ENCODE data around the gene SLCO2A1. TPM values are rescaled to one million over a fixed set of nuclear protein-coding genes. Genes with fewer than 3 reads are reported as not detected.

SLCO2A1 gene
- total RNA-seq, 2 donors from 2014 or later, result 7.0 to 17.5 TPM

DNA sequence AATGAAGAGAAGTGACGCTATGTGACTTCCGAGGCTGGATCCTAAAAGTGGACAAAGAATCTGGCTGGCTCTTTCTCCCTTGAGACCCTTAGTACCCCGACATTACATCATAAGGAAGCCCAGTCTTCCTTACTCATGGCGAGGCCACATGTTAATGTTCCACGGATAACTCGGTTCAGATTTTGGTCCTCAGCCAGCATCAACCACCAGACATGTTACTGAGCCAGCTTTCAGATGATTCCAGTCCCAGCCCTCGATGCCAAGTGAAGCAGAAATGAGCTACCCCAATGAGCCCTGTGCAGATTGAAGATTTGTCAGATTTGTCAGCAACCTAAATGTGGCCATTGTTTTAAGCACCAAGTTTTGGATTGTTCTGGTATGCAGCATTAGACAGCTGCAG is 46.6 kb downstream of the SLCO2A1 start:
- DNase-seq (no peak), ATAC-seq (no peak)
- H3K4me3 ChIP-seq, result no peak overlapping the region
- intact Hi-C loops (cut with DNase I), result no loop called here
- TF ChIP-seq POLR2A (IDR thresholded peaks at IDR 0.05), result no peak
- TF ChIP-seq, protein P1, sequence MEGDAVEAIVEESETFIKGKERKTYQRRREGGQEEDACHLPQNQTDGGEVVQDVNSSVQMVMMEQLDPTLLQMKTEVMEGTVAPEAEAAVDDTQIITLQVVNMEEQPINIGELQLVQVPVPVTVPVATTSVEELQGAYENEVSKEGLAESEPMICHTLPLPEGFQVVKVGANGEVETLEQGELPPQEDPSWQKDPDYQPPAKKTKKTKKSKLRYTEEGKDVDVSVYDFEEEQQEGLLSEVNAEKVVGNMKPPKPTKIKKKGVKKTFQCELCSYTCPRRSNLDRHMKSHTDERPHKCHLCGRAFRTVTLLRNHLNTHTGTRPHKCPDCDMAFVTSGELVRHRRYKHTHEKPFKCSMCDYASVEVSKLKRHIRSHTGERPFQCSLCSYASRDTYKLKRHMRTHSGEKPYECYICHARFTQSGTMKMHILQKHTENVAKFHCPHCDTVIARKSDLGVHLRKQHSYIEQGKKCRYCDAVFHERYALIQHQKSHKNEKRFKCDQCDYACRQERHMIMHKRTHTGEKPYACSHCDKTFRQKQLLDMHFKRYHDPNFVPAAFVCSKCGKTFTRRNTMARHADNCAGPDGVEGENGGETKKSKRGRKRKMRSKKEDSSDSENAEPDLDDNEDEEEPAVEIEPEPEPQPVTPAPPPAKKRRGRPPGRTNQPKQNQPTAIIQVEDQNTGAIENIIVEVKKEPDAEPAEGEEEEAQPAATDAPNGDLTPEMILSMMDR (IDR thresholded peaks at IDR 0.05), result no peak
- 49 to 58% methylated on average over 7 of the region's 7 CpGs for WGBS, 2 donors
- H3K4me1 ChIP-seq, result no peaks in the 10 kb centered on the region
- no peak overlapping the region for H3K27ac ChIP-seq
- H3K27me3 ChIP-seq, result no peaks in the 10 kb centered on the region
- H3K9me3 ChIP-seq, result no peaks in the 10 kb centered on the region
- H3K36me3 ChIP-seq (replicated peaks in 1 of 2; ENCODE audit: insufficient read depth in 1 of 2, low read depth in 2 of 2), result no peaks in the 10 kb centered on the region

DNA sequence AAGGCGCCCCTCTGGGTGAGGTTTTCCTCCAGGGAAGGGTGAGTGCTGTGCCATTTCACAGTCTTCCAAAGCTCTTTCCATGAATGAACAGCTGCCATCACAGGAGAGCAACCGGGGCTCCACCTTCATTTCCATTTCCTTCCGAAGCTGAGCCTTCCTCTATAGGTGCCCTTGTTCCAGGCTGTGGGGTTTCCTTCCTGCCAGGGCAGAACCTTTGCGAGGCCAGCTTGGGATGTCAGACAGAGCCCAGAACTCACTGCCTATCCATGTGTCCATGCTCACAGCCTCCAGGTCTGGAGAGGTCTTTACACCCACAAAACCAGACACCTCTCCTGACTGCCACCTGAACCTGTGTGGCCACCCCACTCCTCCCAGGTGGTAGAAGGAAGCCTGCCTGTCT is 49.2 kb downstream of the SLCO2A1 start:
- ATAC-seq (no peak), DNase-seq (no peak)
- 87 to 92% methylated on average over 4 of the region's 4 CpGs for WGBS, 2 donors
- Histone ChIP-seq H3K27me3 (no peaks in the 10 kb centered on the region), H3K27ac (no peak overlapping the region), H3K36me3 (replicated peaks in 1 of 2; ENCODE audit: insufficient read depth in 1 of 2, low read depth in 2 of 2) (no peaks in the 10 kb centered on the region), H3K9me3 (no peaks in the 10 kb centered on the region), H3K4me3 (no peak overlapping the region), H3K4me1 (no peaks in the 10 kb centered on the region)
- TF ChIP-seq, protein P1 (IDR thresholded peaks at IDR 0.05), result no peak
- no peak for TF ChIP-seq POLR2A (IDR thresholded peaks at IDR 0.05)
- intact Hi-C loops (cut with DNase I), result no loop called here

DNA sequence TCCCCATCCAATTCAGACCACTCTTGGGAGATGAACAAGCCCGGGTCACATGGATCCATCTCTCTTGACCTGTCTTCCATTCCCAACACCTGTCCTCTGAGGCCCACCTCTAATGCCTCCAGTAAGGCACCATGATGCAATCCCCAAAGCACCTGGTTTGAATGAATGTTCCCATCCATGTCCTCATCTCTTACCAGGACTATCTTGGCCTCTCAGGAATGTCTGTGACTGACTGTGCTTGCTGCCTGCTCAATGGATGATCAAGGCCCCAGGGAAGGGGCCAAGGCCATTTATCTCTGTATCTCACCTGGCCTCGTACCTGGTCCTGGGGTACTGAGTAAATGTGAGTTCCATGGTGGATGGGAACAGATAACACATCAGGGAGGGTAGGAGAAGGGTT is 49.7 kb downstream of the SLCO2A1 start:
- H3K27ac ChIP-seq, result no peak overlapping the region
- H3K4me1 ChIP-seq, result no peaks in the 10 kb centered on the region
- H3K36me3 ChIP-seq (replicated peaks in 1 of 2; ENCODE audit: insufficient read depth in 1 of 2, low read depth in 2 of 2), result no peaks in the 10 kb centered on the region
- no peaks in the 10 kb centered on the region for H3K9me3 ChIP-seq
- no peaks in the 10 kb centered on the region for H3K27me3 ChIP-seq
- WGBS, 2 donors, result 83 to 96% methylated on average over 2 of the region's 2 CpGs
- TF ChIP-seq, protein P1 (IDR thresholded peaks at IDR 0.05), result no peak
- no peak for TF ChIP-seq POLR2A (IDR thresholded peaks at IDR 0.05)
- ATAC-seq, result no peak
- DNase-seq, result no peak
- intact Hi-C loops (cut with DNase I), result no loop called here
- H3K4me3 ChIP-seq, result no peak overlapping the region

DNA sequence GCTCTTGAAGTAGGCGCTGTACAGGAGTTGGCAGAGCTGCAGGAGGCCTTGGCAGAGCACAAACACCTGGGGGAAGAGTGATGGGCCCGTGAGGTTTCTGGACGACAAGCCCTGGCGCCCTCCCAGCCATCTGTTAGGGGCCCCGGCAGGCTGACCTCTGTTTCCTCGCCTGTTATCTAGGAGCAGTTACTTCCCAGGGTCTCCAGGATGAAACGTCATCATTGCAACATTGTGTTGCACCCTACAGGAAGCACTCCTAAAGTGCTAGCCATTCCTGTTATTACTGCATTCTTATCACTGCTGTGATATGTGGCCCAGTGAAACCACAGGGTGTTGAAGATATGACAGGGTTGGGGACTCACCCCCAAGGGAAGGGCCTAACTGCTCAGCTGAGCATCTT is 50.2 kb downstream of the SLCO2A1 start:
- no peak for ATAC-seq
- Histone ChIP-seq H3K36me3 (replicated peaks in 1 of 2; ENCODE audit: insufficient read depth in 1 of 2, low read depth in 2 of 2) (no peaks in the 10 kb centered on the region), H3K4me1 (no peaks in the 10 kb centered on the region), H3K27ac (no peak overlapping the region), H3K27me3 (no peaks in the 10 kb centered on the region), H3K4me3 (no peak overlapping the region), H3K9me3 (no peaks in the 10 kb centered on the region)
- TF ChIP-seq POLR2A (IDR thresholded peaks at IDR 0.05), result no peak
- TF ChIP-seq, protein P1 (IDR thresholded peaks at IDR 0.05), result no peak
- 52 to 57% methylated on average over 7 of the region's 7 CpGs for WGBS, 2 donors
- intact Hi-C loops (cut with DNase I), result no loop called here
- DNase-seq, result no peak

DNA sequence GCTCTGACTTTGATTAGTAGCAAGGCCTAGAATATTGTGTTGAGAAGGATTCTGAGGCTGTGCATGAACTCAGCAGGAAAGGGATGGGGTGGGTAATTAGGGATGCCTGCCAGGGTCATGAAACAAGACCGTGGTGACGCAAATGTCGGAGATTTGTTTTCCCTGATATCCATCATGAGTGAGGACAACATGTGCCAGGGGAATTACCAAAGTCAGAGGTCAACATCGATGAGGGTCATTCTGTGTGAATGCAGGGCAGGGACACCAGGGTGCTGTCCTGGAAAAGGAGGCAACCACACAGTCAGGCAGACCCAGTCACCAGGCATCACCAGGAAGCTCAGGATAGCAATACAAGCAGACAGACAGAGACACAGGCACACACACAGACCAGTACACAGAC is 52.2 kb downstream of the SLCO2A1 start:
- Histone ChIP-seq H3K4me1 (no peaks in the 10 kb centered on the region), H3K36me3 (replicated peaks in 1 of 2; ENCODE audit: insufficient read depth in 1 of 2, low read depth in 2 of 2) (no peaks in the 10 kb centered on the region), H3K9me3 (no peaks in the 10 kb centered on the region), H3K27me3 (no peaks in the 10 kb centered on the region), H3K27ac (no peak overlapping the region), H3K4me3 (no peak overlapping the region)
- DNase-seq, result no peak
- 69 to 88% methylated on average over 4 of the region's 4 CpGs for WGBS, 2 donors
- intact Hi-C loops (cut with DNase I), result no loop called here
- ATAC-seq, result no peak
- TF ChIP-seq, protein P1 (IDR thresholded peaks at IDR 0.05), result no peak
- no peak for TF ChIP-seq POLR2A (IDR thresholded peaks at IDR 0.05)

All from body of pancreas (tissue), 4 donors.